IMR-90 (cell line): ENCODE results near the gene WNT2B. TPM values are rescaled to one million over a fixed set of nuclear protein-coding genes. Genes with fewer than 3 reads are reported as not detected.

Source experiments
- ATAC-seq: fragments of 200-7000 bp; cut with Tn5 transposase; 2 replicates; pipeline ENCODE4 v1.9.1; 2020; ENCODE audit warnings: low read depth, mild to moderate bottlenecking, moderate library complexity
- BruUV-seq: library from RNA; stranded (reverse); fragments of 400-500 nt; replicated peaks from 2 replicates; lab custom pipeline; 2021; lab: Mats Ljungman, UMichigan
- CTCF ChIA-PET: fragments of 300-600 bp; formaldehyde crosslinking; extraction: SDS; loops from one replicate; lab custom pipeline; 2021; ENCODE audit warnings: antibody characterized with exemption; lab: Yijun Ruan, JAX
- POLR2A ChIA-PET: fragments of 300-600 bp; sonication (Branson Sonifier 250); formaldehyde crosslinking; loops from one replicate; lab custom pipeline; 2022; ENCODE audit warnings: antibody characterized with exemption; ENCODE audit not compliant: unreplicated experiment; lab: Charles Lee
- DNase-seq: peaks from one replicate; pipeline ENCODE4 v3.0.0; 2013
- H2AFZ ChIP-seq: replicated peaks from 2 replicates; pipeline ENCODE3; 2013; ENCODE audit warnings: low read length, mild to moderate bottlenecking; ENCODE audit not compliant: poor library complexity
- H2AK5ac ChIP-seq: 2 replicates; pipeline ENCODE4 v1.6.1; 2013; ENCODE audit warnings: low read depth, low read length, inconsistent platforms
- H2AK9ac ChIP-seq: replicated peaks from 2 replicates; pipeline ENCODE3; 2013; ENCODE audit warnings: mild to moderate bottlenecking, low read depth, low read length, moderate library complexity; ENCODE audit not compliant: poor library complexity
- H2BK120ac ChIP-seq: 2 replicates; pipeline ENCODE4 v1.6.1; 2013; ENCODE audit warnings: low read depth, low read length, inconsistent platforms
- H2BK15ac ChIP-seq: 3 replicates; pipeline ENCODE4 v1.6.1; 2013; ENCODE audit warnings: low read depth, low read length, inconsistent platforms
- H2BK20ac ChIP-seq: 2 replicates; pipeline ENCODE4 v1.6.1; 2013; ENCODE audit warnings: low read depth, mild to moderate bottlenecking, inconsistent platforms, low read length, moderate library complexity
- H2BK5ac ChIP-seq: 2 replicates; pipeline ENCODE4 v1.6.1; 2013; ENCODE audit warnings: mild to moderate bottlenecking, low read depth, low read length, inconsistent platforms; ENCODE audit not compliant: poor library complexity, severe bottlenecking
- H3K14ac ChIP-seq: replicated peaks from 2 replicates; pipeline ENCODE4 v1.6.1; 2013; ENCODE audit warnings: low read depth, low read length, inconsistent platforms
- H3K18ac ChIP-seq: 2 replicates; pipeline ENCODE4 v1.6.1; 2013; ENCODE audit warnings: low read depth, low read length, control low read depth
- H3K23ac ChIP-seq: 2 replicates; pipeline ENCODE4 v1.6.1; 2013; ENCODE audit warnings: low read depth, low read length, inconsistent platforms
- H3K27ac ChIP-seq: 2 replicates; pipeline ENCODE4 v1.5.1; 2013; ENCODE audit warnings: mild to moderate bottlenecking, control low read depth, low read length; ENCODE audit not compliant: insufficient read depth
- H3K27me3 ChIP-seq: 2 replicates; pipeline ENCODE4 v1.6.1; 2013; ENCODE audit warnings: low read length; ENCODE audit not compliant: control insufficient read depth, insufficient read depth
- H3K36me3 ChIP-seq: 2 replicates; pipeline ENCODE4 v1.6.1; 2013; ENCODE audit warnings: low read length, mixed read lengths; ENCODE audit not compliant: control insufficient read depth, insufficient read depth
- H3K4ac ChIP-seq: 2 replicates; pipeline ENCODE4 v1.6.1; 2013; ENCODE audit warnings: low read depth, low read length, inconsistent platforms
- H3K4me1 ChIP-seq: 2 replicates; pipeline ENCODE4 v1.6.1; 2013; ENCODE audit warnings: low read length, mixed read lengths; ENCODE audit not compliant: control insufficient read depth, insufficient read depth
- H3K4me2 ChIP-seq: 2 replicates; pipeline ENCODE4 v1.6.1; 2013; ENCODE audit warnings: low read depth, mild to moderate bottlenecking, control low read depth, low read length, moderate library complexity
- H3K4me3 ChIP-seq: 2 replicates; pipeline ENCODE4 v1.5.1; 2013; ENCODE audit warnings: low read depth, mild to moderate bottlenecking, control low read depth, low read length, moderate library complexity; ENCODE audit not compliant: insufficient read depth
- H3K56ac ChIP-seq: 2 replicates; pipeline ENCODE4 v1.6.1; 2013; ENCODE audit warnings: low read length, inconsistent platforms; ENCODE audit not compliant: insufficient read depth; ENCODE audit errors: extremely low read depth
- H3K79me1 ChIP-seq, 2 experiments: 2 replicates each; pipeline ENCODE4 v1.6.1; 2013; ENCODE audit warnings: low read length in 2 of 2, inconsistent platforms in 1 of 2, low read depth in 1 of 2
- H3K9ac ChIP-seq: 2 replicates; pipeline ENCODE4 v1.6.1; 2013; ENCODE audit warnings: low read depth, low read length, control low read depth
- H3K9me1 ChIP-seq: 2 replicates; pipeline ENCODE4 v1.6.1; 2013; ENCODE audit warnings: low read length, inconsistent platforms; ENCODE audit not compliant: insufficient read depth
- H3K9me3 ChIP-seq: 2 replicates; pipeline ENCODE4 v1.6.1; 2013; ENCODE audit warnings: low read length; ENCODE audit not compliant: control insufficient read depth, insufficient read depth
- H4K20me1 ChIP-seq: 2 replicates; pipeline ENCODE4 v1.6.1; 2013; ENCODE audit warnings: low read length, inconsistent platforms; ENCODE audit not compliant: insufficient read depth
- H4K5ac ChIP-seq: 2 replicates; pipeline ENCODE4 v1.6.1; 2013; ENCODE audit warnings: mild to moderate bottlenecking, low read depth, low read length, control low read depth
- H4K8ac ChIP-seq, 2 experiments: 2 replicates each; pipeline ENCODE4 v1.6.1; 2013; ENCODE audit warnings: low read depth in 2 of 2, low read length in 2 of 2, control low read depth in 1 of 2, inconsistent platforms in 1 of 2
- H4K91ac ChIP-seq: 2 replicates; pipeline ENCODE4 v1.6.1; 2013; ENCODE audit warnings: low read depth, low read length, inconsistent platforms; ENCODE audit not compliant: insufficient read depth
- BHLHE40 ChIP-seq: fragments of 150-350 bp; IDR thresholded peaks from 2 replicates; pipeline ENCODE4 v1.6.1; 2016; ENCODE audit warnings: mild to moderate bottlenecking, low read depth, low read length
- CHD1 ChIP-seq: IDR thresholded peaks from 2 replicates; pipeline ENCODE4 v1.6.1; 2012; ENCODE audit warnings: low read depth, low read length, improper control_type of control experiment
- FOS ChIP-seq: fragments of 150-350 bp; IDR thresholded peaks from 2 replicates; pipeline ENCODE4 v1.6.1; 2016; ENCODE audit warnings: low read depth, low read length
- MAZ ChIP-seq: IDR thresholded peaks from 2 replicates; pipeline ENCODE4 v1.6.1; 2012; ENCODE audit warnings: low read depth, mild to moderate bottlenecking, low read length, improper control_type of control experiment, moderate library complexity, borderline replicate concordance
- MXI1 ChIP-seq: IDR thresholded peaks from 2 replicates; pipeline ENCODE4 v1.6.1; 2012; ENCODE audit warnings: low read depth, mild to moderate bottlenecking, low read length, moderate library complexity, borderline replicate concordance
- NFE2L2 ChIP-seq: fragments of 150-350 bp; IDR thresholded peaks from 2 replicates; pipeline ENCODE4 v1.6.1; 2016; ENCODE audit warnings: low read depth, mild to moderate bottlenecking, low read length
- POLR2A ChIP-seq: IDR thresholded peaks from 2 replicates; pipeline ENCODE4 v1.6.1; 2012; ENCODE audit warnings: mild to moderate bottlenecking, low read depth, low read length
- RCOR1 ChIP-seq: IDR thresholded peaks from 2 replicates; pipeline ENCODE4 v1.6.1; 2012; ENCODE audit warnings: mild to moderate bottlenecking, low read length, improper control_type of control experiment; ENCODE audit not compliant: insufficient replicate concordance
- WGBS, 2 experiments: methylation state at CpG; one replicate each; pipeline versions ENCODE4 v1.1.5 to v1.1.7; 2013; ENCODE audit warnings: missing lambda C conversion rate in 2 of 2; ENCODE audit not compliant: insufficient read length in 1 of 2; ENCODE audit errors: extremely low coverage in 2 of 2; 5-methylcytosine and 5-hydroxymethylcytosine counted together
- dilution Hi-C: fragments of 300-500 bp; cut with HindIII; formaldehyde crosslinking; loops from one replicate; pipeline ENCODE4 v1.14.3; 2018; ENCODE audit warnings: low sequenced_read_pairs; ENCODE audit not compliant: unreplicated experiment
- in situ Hi-C: fragments of 300-500 bp; cut with MboI; formaldehyde crosslinking; loops from 3 replicates; pipeline ENCODE4 v1.14.3; 2019; ENCODE audit warnings: low sequenced_read_pairs, inconsistent platforms, mixed read lengths
- intact Hi-C: fragments of 100-400 bp; cut with micrococcal nuclease; formaldehyde crosslinking; loops from 2 replicates; pipeline ENCODE4 v1.10.0; 2022
- polyA plus RNA-seq, 3 experiments: library from polyadenylated mRNA; depleted of rRNA; stranded (reverse); fragments of >200 nt; gene quantifications; 2 replicates each; pipeline ENCODE4 v1.2.3, GENCODE V29; 2012; ENCODE audit warnings: low replicate concordance in 1 of 3
- total RNA-seq: library from RNA; depleted of rRNA; stranded (reverse); fragments of >200 nt; gene quantifications from 2 replicates; pipeline ENCODE4 v1.2.3, GENCODE V29; 2012

The WNT2B gene
- total and polyA plus RNA-seq, 2 of the 4 experiments (the other 2 are of a cell fraction), result 0.50 to 0.54 TPM

- Histone ChIP-seq H3K4me2 (no peak overlapping the region), H4K20me1 (no peaks in the 10 kb centered on the region), H2AK5ac (no peak overlapping the region), H3K14ac (no peak overlapping the region), H3K4ac (no peak overlapping the region), H3K36me3 (no peaks in the 10 kb centered on the region), H2BK20ac (no peak overlapping the region), H2BK5ac (no peak overlapping the region), H2AK9ac (no peak overlapping the region), H3K56ac (no peak overlapping the region), H3K4me1 (peaks cover 8% of the 10 kb centered on the region; the same call in 1 of the 2 replicates), H2BK15ac (no peak overlapping the region), H3K9me1 (no peaks in the 10 kb centered on the region), H3K18ac (no peak overlapping the region), H3K79me1 (no peaks in the 10 kb centered on the region), H3K4me3 (no peak overlapping the region), H2AFZ (no peak overlapping the region), H3K9ac (no peak overlapping the region), H3K23ac (no peak overlapping the region), H3K27ac (no peak overlapping the region), H3K27me3 (peaks cover 43% of the 10 kb centered on the region), H3K9me3 (no peaks in the 10 kb centered on the region), H2BK120ac (no peak overlapping the region), H4K91ac (no peak overlapping the region), H4K8ac (no peak overlapping the region), H4K5ac (no peak overlapping the region)
- TF ChIP-seq CHD1, result no peak
- TF ChIP-seq NFE2L2, result no peak
- no peak for TF ChIP-seq MXI1
- no peak for TF ChIP-seq MAZ
- no peak for TF ChIP-seq POLR2A
- no peak for TF ChIP-seq FOS
- TF ChIP-seq RCOR1, result no peak
- no peak for TF ChIP-seq BHLHE40
- 100% methylated on average over 2 of the region's 11 CpGs; no CpG with 5 or more reads in 1 of the 2 experiments for WGBS, 2 experiments
- ATAC-seq (no peak), DNase-seq (no peak)
- dilution Hi-C loops, result no loop called here
- ChIA-PET CTCF (interaction anchor here (0.6 kb wide), 1 partner anchor 33 kb away, joined by 3 read pairs; no protein-coding TSS in a partner anchor), POLR2A (no interaction called here)
- no TSS peak for BruUV-seq
- in situ Hi-C loops, result loop anchor here (5.0 to 10.0 kb wide), 2 partner anchors 113 to 201 kb away; partner anchors contain the start of genes CAPZA1, RHOC and ST7L
- intact Hi-C loops, result no loop called here
Observed at GRCh38 chr1:112504001-112504660, 4.6 kb upstream of the WNT2B start.
